GM23248 (cell line): ENCODE data around the gene R3HDM4.

Experiments
- EZH2 ChIP-seq: fragments of 200-600 bp; sonication (generic); IDR thresholded peaks from 2 replicates; pipeline ENCODE4 v1.6.1; 2018; ENCODE audit warnings: antibody characterized with exemption, mild to moderate bottlenecking; ENCODE audit not compliant: insufficient read depth, poor library complexity, severe bottlenecking
- EZH2phosphoT487 ChIP-seq: fragments of 200-600 bp; sonication (generic); IDR thresholded peaks from 2 replicates; pipeline ENCODE4 v1.6.1; 2018; ENCODE audit warnings: antibody characterized with exemption, moderate library complexity, mild to moderate bottlenecking, low read depth; ENCODE audit not compliant: insufficient read depth

DNA sequence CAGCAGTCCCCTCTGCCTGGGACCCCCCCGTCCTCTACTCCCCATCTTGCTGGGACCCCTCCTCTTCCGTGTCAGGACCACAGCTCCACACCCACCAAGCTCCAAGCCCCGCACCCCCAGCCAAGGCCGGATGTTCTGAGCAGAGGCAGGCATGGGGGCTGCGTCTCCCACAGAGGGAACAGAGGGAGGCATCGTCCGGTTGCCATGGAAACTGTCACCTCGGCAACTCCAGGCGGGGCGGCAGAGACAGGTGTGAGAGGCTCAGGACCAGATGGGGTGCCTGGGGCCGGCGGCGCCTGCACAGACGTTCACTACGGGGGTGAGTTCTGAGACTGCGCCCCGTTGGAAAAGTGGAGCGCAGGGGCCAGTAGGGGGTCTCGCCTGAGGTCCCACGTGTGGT, 14.4 kb downstream of the R3HDM4 start:
- TF ChIP-seq EZH2 (no peak), EZH2phosphoT487 (no peak)
